HG03060 (cell line): ENCODE measurements around the gene SDCCAG8.

ENCODE experiments used
- ATAC-seq: cut with Tn5 transposase; IDR thresholded peaks from one replicate; pipeline ENCODE4 v1.9.1; 2021; ENCODE audit warnings: low read depth, moderate number of reproducible peaks; ENCODE audit not compliant: unreplicated experiment

The SDCCAG8 gene

GRCh38 chr1:243378669-243379068, 122.8 kb downstream of the SDCCAG8 start:
- ATAC-seq, result no peak

GRCh38 chr1:243379208-243379607, 123.4 kb downstream of the SDCCAG8 start:
- ATAC-seq, result no peak

- ATAC-seq, result no peak
Observed at GRCh38 chr1:243379706-243380105, 123.9 kb downstream of the SDCCAG8 start.

- no peak for ATAC-seq
Observed at GRCh38 chr1:243388276-243388675, 132.4 kb downstream of the SDCCAG8 start.

GRCh38 chr1:243390162-243390791, 134.4 kb downstream of the SDCCAG8 start:
- ATAC-seq, result no peak

GRCh38 chr1:243391355-243391754, 135.5 kb downstream of the SDCCAG8 start:
- no peak for ATAC-seq

- ATAC-seq, result no peak
Observed at GRCh38 chr1:243393096-243393495, 137.3 kb downstream of the SDCCAG8 start.

- ATAC-seq, result no peak
Observed at GRCh38 chr1:243394066-243394465, 138.2 kb downstream of the SDCCAG8 start.

- no peak for ATAC-seq
Observed at GRCh38 chr1:243394601-243395464, 139.0 kb downstream of the SDCCAG8 start.

- no peak for ATAC-seq
Observed at GRCh38 chr1:243396424-243396823, 140.6 kb downstream of the SDCCAG8 start.

GRCh38 chr1:243396876-243397275, 141.0 kb downstream of the SDCCAG8 start:
- no peak for ATAC-seq

- no peak for ATAC-seq
Observed at GRCh38 chr1:243397613-243398321, 141.9 kb downstream of the SDCCAG8 start.

GRCh38 chr1:243399561-243400155, 143.8 kb downstream of the SDCCAG8 start:
- ATAC-seq, result no peak

GRCh38 chr1:243402868-243403267, 147.0 kb downstream of the SDCCAG8 start:
- no peak for ATAC-seq

GRCh38 chr1:243406424-243406823, 150.6 kb downstream of the SDCCAG8 start:
- ATAC-seq, result no peak

- no peak for ATAC-seq
Observed at GRCh38 chr1:243407284-243408018, 151.6 kb downstream of the SDCCAG8 start.

GRCh38 chr1:243408479-243408878, 152.6 kb downstream of the SDCCAG8 start:
- no peak for ATAC-seq

- no peak for ATAC-seq
Observed at GRCh38 chr1:243409284-243409683, 153.4 kb downstream of the SDCCAG8 start.

GRCh38 chr1:243411472-243411871, 155.6 kb downstream of the SDCCAG8 start:
- no peak for ATAC-seq

- no peak for ATAC-seq
Observed at GRCh38 chr1:243413431-243414151, 157.8 kb downstream of the SDCCAG8 start.
